Measurements from ENCODE around the gene TLL1. TPM values are rescaled to one million over a fixed set of nuclear protein-coding genes. Genes with fewer than 3 reads are reported as not detected.

Gene TLL1
- total RNA-seq, 1 experiment from 2014 or later, result 0.41 TPM

- Histone ChIP-seq H3K4me3 (ENCODE audit: low read depth in 2 of 2, low read length in 2 of 2) (no peak overlapping the region), H3K36me3 (ENCODE audit: control insufficient read depth, insufficient read depth, low read length) (no peaks in the 10 kb centered on the region), H3K27ac (ENCODE audit: low read length) (no peak overlapping the region), H3K27me3 (ENCODE audit: control insufficient read depth, insufficient read depth, low read length) (no peaks in the 10 kb centered on the region), H3K4me1 (ENCODE audit: control insufficient read depth, insufficient read depth, low read length) (no peaks in the 10 kb centered on the region), H3K9me3 (ENCODE audit: control insufficient read depth, insufficient read depth, low read depth, low read length) (no peaks in the 10 kb centered on the region)
- ChIA-PET CTCF (no interaction called here), POLR2A (no interaction called here)
- ATAC-seq, result no peak
- TF ChIP-seq SIN3A (IDR thresholded peaks at IDR 0.05; ENCODE audit: borderline replicate concordance, insufficient read depth, low read depth, low read length), result no peak
- no peak for TF ChIP-seq POLR2AphosphoS5 (IDR thresholded peaks at IDR 0.05; ENCODE audit: low read depth, low read length)
- TF ChIP-seq CTCF (IDR thresholded peaks at IDR 0.05), result no peak
- no peak for TF ChIP-seq REST (IDR thresholded peaks at IDR 0.05; ENCODE audit: insufficient read depth in 1 of 2, low read depth in 2 of 2, low read length in 1 of 2)
- TF ChIP-seq TCF7L2 (IDR thresholded peaks at IDR 0.05; ENCODE audit: low read depth, low read length), result no peak
- intact Hi-C loops (cut with micrococcal nuclease; ENCODE audit: unreplicated experiment) (loop anchor here (10.0 kb wide), 1 partner anchor 224 kb away; no protein-coding TSS in a partner anchor), in situ Hi-C loops (cut with HindIII; ENCODE audit: low pct_unique_long_range_greater_than_20kb, low sequenced_read_pairs) (no loop called here)
- no peak for DNase-seq (ENCODE audit: low read depth, low spot score)
- no TSS peak for BruUV-seq (replicated peaks)
Measured at GRCh38 chr4:166088576-166088975, 215.5 kb downstream of the TLL1 start.

DNA sequence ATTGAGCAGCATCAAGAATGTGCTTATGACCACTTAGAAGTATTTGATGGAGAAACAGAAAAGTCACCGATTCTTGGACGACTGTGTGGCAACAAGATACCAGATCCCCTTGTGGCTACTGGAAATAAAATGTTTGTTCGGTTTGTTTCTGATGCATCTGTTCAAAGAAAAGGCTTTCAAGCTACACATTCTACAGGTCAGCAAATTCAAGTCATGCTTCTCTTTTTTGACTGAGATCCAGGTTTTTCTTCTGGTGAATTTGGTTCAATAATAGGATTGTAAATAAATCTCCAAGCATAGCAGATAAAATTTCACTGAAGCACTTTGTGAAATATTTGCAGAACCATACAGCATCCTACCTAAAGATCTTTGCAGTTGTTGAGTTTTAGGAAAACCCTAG is 218.1 kb downstream of the TLL1 start:
- Histone ChIP-seq H3K4me3 (ENCODE audit: low read depth in 2 of 2, low read length in 2 of 2) (no peak overlapping the region), H3K4me1 (ENCODE audit: control insufficient read depth, insufficient read depth, low read length) (no peaks in the 10 kb centered on the region), H3K36me3 (ENCODE audit: control insufficient read depth, insufficient read depth, low read length) (no peaks in the 10 kb centered on the region), H3K27me3 (ENCODE audit: control insufficient read depth, insufficient read depth, low read length) (no peaks in the 10 kb centered on the region), H3K27ac (ENCODE audit: low read length) (no peak overlapping the region), H3K9me3 (ENCODE audit: control insufficient read depth, insufficient read depth, low read depth, low read length) (no peaks in the 10 kb centered on the region)
- BruUV-seq (replicated peaks), result no TSS peak
- ATAC-seq, result no peak
- no peak for TF ChIP-seq POLR2AphosphoS5 (IDR thresholded peaks at IDR 0.05; ENCODE audit: low read depth, low read length)
- no peak for TF ChIP-seq REST (IDR thresholded peaks at IDR 0.05; ENCODE audit: insufficient read depth in 1 of 2, low read depth in 2 of 2, low read length in 1 of 2)
- no peak for TF ChIP-seq CTCF (IDR thresholded peaks at IDR 0.05)
- no peak for TF ChIP-seq TCF7L2 (IDR thresholded peaks at IDR 0.05; ENCODE audit: low read depth, low read length)
- TF ChIP-seq SIN3A (IDR thresholded peaks at IDR 0.05; ENCODE audit: borderline replicate concordance, insufficient read depth, low read depth, low read length), result no peak
- POLR2A ChIA-PET, result no interaction called here
- no peak for DNase-seq (ENCODE audit: low read depth, low spot score)
- CTCF ChIA-PET, result interaction anchor here (1.0 to 1.5 kb wide), 2 partner anchors 554 to 598 kb away, joined by 4 to 7 read pairs; no protein-coding TSS in a partner anchor
- intact Hi-C loops (cut with micrococcal nuclease; ENCODE audit: unreplicated experiment), result no loop called here
- in situ Hi-C loops (cut with HindIII; ENCODE audit: low pct_unique_long_range_greater_than_20kb, low sequenced_read_pairs), result no loop called here

Data from Panc1 (cell line).